Cardiac fibroblast (primary cell): ENCODE results near the gene TMEM165.
"Not testable (repeated sequence)": the region's sequence is repeated elsewhere in the genome, so short reads cannot be mapped to it uniquely, and the experiment has no call there.

ENCODE experiments used
- DNase-seq, 2 donors: peaks; one replicate each; pipeline versions ENCODE4 v3.0.0 to v3.0.0-alpha.2; 2010; ENCODE audit warnings: low read depth in 2 of 2
- H3K4me3 ChIP-seq, 2 donors: replicated peaks in 1 of 2; 1 replicate in 1 of 2; 2 replicates in 1 of 2; pipeline ENCODE4 v1.5.1; 2011; ENCODE audit warnings: low read depth in 2 of 2, low read length in 2 of 2, mild to moderate bottlenecking in 2 of 2, moderate library complexity in 1 of 2
- CTCF ChIP-seq: IDR thresholded peaks from one replicate; pipeline ENCODE4 v1.5.1; 2011; ENCODE audit warnings: low read depth, mild to moderate bottlenecking, low read length, inconsistent platforms

Gene TMEM165

GRCh38 chr4:55395529-55396307 lies at the start of gene TMEM165:
Gene TMEM165 (plus strand): TSS chr4:55395957. CDS start chr4:55396190, 233 bp downstream.
- peak within 1 kb of the TSS; percentile 77 to 88 for H3K4me3 ChIP-seq
- no peak for TF ChIP-seq CTCF
- peak; percentile 89 to 90 for DNase-seq

- peak; percentile 46 for TF ChIP-seq CTCF
- peak; percentile 80 to 83 for DNase-seq
- H3K4me3 ChIP-seq, result peak within 1 kb of the TSS; percentile 70
These were observed 49.5 kb upstream of the TMEM165 start, which contains the start of gene SRD5A3 for GRCh38 chr4:55345980-55346850. Gene SRD5A3 (plus strand): TSS chr4:55346242. CDS start chr4:55346337, 95 bp downstream.

- no peak for TF ChIP-seq CTCF
- no peak for DNase-seq
- H3K4me3 ChIP-seq, result peak overlapping the region; percentile 56 to 70
These were observed 48.9 kb upstream of the TMEM165 start for GRCh38 chr4:55346851-55347255.

GRCh38 chr4:55347610-55348228 lies 48.0 kb upstream of the TMEM165 start:
- no peak for TF ChIP-seq CTCF
- peak overlapping the region in 1 of 2 donors; percentile 70 for H3K4me3 ChIP-seq
- peak in 1 of 2 donors; percentile 39 for DNase-seq

- TF ChIP-seq CTCF, result no peak
- DNase-seq, result peak in 1 of 2 donors; percentile 53
- H3K4me3 ChIP-seq, result no peak overlapping the region
These were observed 47.3 kb upstream of the TMEM165 start for GRCh38 chr4:55348466-55348865.

- not testable (repeated sequence) for H3K4me3 ChIP-seq
- DNase-seq, result peak in 1 of 2 donors; percentile 67
These were observed 44.9 kb upstream of the TMEM165 start for GRCh38 chr4:55350870-55351269.
